NCI-H187 treated with DMSO at 0.1 percent for 48 hours (cell line): ENCODE results near the gene MPRIP.

ENCODE experiments used
- DNase-seq: peaks from one replicate; lab custom pipeline; 2025; lab: John Stamatoyannopoulos, UW

The MPRIP gene

DNA sequence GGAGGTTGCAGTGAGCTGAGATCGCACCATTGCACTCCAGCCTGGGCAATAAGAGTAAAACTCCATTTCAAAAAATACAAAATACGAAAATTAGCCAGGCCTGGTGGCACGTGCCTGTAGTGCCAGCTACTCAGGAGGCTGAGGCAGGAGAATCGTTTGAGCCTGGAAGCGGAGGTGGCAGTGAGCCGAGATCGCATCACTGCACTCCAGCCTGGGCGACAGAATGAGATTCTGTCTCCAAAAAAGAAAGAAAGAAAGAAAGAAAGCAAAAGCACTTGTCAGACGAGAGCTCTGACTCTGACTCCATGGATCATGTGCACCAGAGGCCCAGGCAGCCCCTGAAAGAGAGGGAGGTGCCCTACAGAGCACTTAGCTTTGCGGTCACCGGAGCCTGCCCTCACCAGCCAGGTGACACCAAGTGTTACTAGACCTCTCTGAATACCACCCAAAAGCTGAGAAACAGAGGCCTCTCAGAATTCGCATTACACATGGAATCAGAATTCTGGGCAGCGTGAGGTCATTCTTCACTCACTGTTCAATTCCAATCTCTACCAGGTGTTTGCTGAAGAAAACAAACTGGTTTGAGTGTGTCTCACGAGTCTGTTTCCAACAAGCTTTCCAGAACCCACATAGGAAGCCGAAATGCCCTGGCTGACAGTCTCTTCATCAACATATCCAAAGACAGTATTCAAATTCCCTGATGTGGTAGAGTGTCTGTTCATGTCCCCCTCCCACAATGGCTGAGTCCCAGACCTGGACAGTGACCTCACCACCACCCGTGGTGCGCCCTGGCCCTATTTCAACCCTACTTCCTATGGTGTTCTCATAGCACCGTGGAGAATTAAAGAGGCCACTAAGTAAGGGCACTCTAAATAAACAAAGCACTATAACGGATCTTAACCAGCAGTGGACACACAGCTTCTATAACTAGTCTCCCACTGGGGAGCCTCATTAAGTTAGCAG, 193.2 kb downstream of the MPRIP start:
- no peak for DNase-seq

DNA sequence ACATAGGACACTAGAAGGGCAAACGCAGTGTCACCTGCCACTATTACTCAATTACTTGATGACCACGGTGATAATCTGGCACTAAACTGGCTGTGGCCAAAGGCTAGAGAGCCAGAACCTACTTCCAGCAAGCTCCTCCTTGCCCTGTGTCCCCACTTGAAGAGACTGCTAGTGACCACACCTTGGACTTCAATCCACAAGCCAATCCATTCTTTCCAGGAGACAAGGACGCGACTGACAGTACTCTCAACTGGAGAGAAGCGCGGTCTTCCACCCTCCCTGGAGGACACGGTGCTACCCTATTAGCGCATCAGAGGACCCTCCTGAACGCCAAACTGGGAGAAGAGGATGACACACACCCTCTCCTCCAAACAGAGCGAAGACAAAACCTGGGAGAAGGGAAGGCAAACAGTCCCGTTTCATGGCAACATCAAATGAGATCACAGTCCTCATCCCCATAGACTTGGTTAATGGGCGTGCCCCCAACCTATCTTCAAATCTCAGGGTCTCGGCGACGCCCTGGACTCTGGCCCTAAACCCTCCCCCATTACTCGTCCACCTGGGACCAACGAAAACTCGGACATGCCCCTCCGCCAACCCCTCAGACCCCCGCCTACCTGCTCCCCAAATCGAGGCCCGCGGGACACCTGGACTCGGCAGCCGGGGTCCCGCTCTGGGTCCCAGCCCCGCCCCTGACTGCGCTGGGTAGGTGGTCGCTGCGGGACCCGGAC, 194.2 kb downstream of the MPRIP start:
- DNase-seq, result no peak

DNA sequence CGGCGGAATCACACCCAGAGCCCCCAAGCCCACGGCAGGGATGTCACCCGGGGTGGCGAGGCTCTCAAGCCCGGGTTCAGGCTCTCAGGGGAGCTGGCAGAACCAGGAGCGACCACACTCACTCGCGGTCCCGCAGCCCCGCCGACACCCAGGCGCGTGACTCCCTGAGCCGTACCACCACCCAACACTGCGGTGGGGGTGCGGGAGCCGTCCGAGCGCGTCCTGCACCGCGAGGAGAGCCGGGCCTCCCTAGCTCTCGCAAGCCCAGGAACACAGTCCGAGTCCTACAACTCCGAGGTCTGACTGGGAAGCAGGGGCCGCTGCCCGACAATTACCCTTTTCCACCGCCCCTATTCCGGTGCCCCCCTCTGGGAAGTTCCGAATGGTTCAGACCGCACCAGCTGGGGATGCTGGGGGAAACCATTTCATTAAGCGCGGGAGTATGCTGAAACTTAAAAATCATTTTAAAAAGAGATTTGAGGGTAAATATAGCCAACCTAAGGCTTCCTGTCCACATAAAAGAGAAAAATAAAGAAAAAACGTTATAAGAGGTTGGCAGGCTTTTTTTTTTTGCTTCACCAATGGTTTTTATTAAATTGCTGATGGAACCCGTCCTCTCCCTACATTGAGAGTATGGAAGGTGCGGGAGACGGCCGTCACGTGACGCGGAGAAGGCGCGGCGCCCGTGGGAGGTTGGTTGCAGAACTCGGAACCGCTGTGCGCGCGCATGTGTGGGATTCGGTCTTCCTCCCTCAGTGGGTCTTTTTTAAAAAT, 195.0 kb downstream of the MPRIP start, which contains the start of gene FLCN:
Gene FLCN (minus strand): TSS at position 143 of the 774 bp plus-strand sequence. CDS start 9,031 bp downstream, outside the sequence.
- DNase-seq, result no peak

DNA sequence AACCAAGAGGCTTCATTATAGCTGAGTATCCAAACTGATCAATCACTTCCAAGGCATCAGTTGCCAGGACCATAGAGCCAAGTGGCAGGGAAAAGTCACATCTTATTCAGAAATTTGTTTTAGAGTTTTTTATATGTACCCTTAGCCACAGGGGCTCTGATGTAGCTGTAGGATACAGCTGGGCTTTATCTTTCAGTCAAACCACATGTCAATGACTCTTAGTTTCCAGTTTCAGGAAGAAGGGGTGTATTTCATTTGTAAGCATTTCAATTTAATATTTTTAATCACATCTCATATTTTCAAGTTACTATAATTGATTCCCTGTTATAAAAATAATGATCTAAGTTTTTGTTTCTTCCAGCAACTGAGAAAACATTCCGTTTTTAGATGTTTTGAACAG, 197.6 kb downstream of the MPRIP start:
- DNase-seq, result no peak

DNA sequence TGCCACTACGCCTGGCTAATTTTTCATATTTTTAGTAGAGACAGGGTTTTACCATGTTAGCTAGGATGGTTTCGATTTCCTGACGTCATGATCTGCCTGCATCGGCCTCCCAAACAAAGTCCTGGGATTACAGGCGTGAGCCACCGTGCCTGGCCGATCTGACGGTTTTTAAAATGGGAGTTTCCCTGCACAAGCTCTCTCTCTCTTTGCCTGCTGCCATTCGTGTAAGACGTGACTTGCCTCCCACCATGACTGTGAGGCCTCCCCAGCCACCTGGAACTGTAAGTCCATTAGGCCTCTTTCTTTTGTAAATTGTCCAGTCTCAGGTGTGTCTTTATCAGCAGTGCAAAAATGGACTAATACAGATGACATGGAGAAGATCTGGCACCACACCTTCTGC, 199.4 kb downstream of the MPRIP start:
- no peak for DNase-seq

DNA sequence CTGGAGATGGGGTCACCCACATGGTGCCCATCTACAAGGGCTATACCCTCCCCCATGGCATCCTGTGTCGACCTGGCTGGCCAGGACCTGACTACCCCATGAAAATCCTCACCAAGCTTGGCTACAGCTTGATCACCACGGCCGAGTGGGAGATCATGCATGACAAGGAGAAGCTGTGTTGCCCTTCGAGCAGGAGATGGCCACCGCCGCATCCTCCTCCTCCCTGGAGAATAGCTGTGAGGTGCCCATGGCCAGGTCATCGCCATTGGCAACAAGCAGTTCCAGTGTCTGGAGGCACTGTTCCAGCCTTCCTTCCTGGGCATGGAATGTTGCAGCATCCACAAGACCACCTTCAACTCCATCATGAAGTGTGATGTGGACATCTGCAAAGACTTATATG, 200.0 kb downstream of the MPRIP start:
- no peak for DNase-seq
